PC-9 (cell line): ENCODE data around the gene DNAJB6. TPM values are rescaled to one million over a fixed set of nuclear protein-coding genes. Genes with fewer than 3 reads are reported as not detected.

Source experiments
- BruUV-seq: library from RNA; stranded (reverse); fragments of 400-500 nt; replicated peaks from 2 replicates; lab custom pipeline; 2021; lab: Mats Ljungman, UMichigan
- CTCF ChIA-PET: fragments of 300-600 bp; sonication (Branson Sonifier 250); formaldehyde crosslinking; loops from one replicate; lab custom pipeline; 2022; ENCODE audit warnings: antibody characterized with exemption; lab: Charles Lee
- POLR2A ChIA-PET: fragments of 300-600 bp; sonication (Branson Sonifier 250); formaldehyde crosslinking; loops from one replicate; lab custom pipeline; 2022; ENCODE audit warnings: antibody characterized with exemption; ENCODE audit not compliant: unreplicated experiment; lab: Charles Lee
- DNase-seq, 2 experiments: peaks; one replicate each; pipeline versions ENCODE4 v3.0.0 to v3.0.0-alpha.2; 2015 to 2022; ENCODE audit warnings: mixed read lengths in 1 of 2
- H2AFZ ChIP-seq: fragments of 200-600 bp; sonication (generic); 2 replicates; pipeline ENCODE4 v1.8.1; 2017; ENCODE audit warnings: antibody characterized with exemption
- H3F3A ChIP-seq: fragments of 200-600 bp; sonication (generic); 2 replicates; pipeline ENCODE4 v1.8.1; 2017; ENCODE audit warnings: antibody characterized with exemption, mild to moderate bottlenecking, low read depth; ENCODE audit not compliant: insufficient read depth
- H3K27ac ChIP-seq: fragments of 200-600 bp; sonication (generic); 2 replicates; pipeline ENCODE4 v1.6.1; 2016; ENCODE audit warnings: mixed run types
- H3K27me3 ChIP-seq: fragments of 200-600 bp; sonication (generic); 2 replicates; pipeline ENCODE4 v1.6.1; 2016; ENCODE audit warnings: low read depth, mixed run types; ENCODE audit not compliant: insufficient read depth
- H3K36me3 ChIP-seq: fragments of 200-600 bp; sonication (generic); 2 replicates; pipeline ENCODE4 v1.6.1; 2016; ENCODE audit warnings: low read depth, mixed run types
- H3K4me1 ChIP-seq: fragments of 200-600 bp; sonication (generic); replicated peaks from 2 replicates; pipeline ENCODE4 v1.6.1; 2016; ENCODE audit warnings: mixed run types; ENCODE audit not compliant: insufficient read depth
- H3K4me2 ChIP-seq: fragments of 200-600 bp; sonication (generic); 2 replicates; pipeline ENCODE4 v1.6.1; 2017; ENCODE audit warnings: mixed run types
- H3K4me3 ChIP-seq: fragments of 200-600 bp; sonication (generic); 2 replicates; pipeline ENCODE4 v1.6.1; 2016; ENCODE audit warnings: mixed run types
- H3K79me2 ChIP-seq: fragments of 200-600 bp; sonication (generic); 2 replicates; pipeline ENCODE4 v1.6.1; 2017; ENCODE audit warnings: low read depth, mixed run types
- H3K9me2 ChIP-seq: fragments of 200-600 bp; sonication (generic); 2 replicates; pipeline ENCODE4 v1.8.1; 2017; ENCODE audit warnings: mild to moderate bottlenecking; ENCODE audit not compliant: insufficient read depth
- H3K9me3 ChIP-seq: fragments of 200-600 bp; sonication (generic); 2 replicates; pipeline ENCODE4 v1.8.1; 2016; ENCODE audit warnings: low read depth; ENCODE audit not compliant: insufficient read depth
- H4K20me1 ChIP-seq: fragments of 200-600 bp; sonication (generic); 2 replicates; pipeline ENCODE4 v1.8.1; 2017; ENCODE audit not compliant: insufficient read depth
- CTCF ChIP-seq: fragments of 200-600 bp; sonication (generic); conservative IDR thresholded peaks from 2 replicates; pipeline ENCODE4 v1.6.1; 2017; ENCODE audit warnings: mixed run types, antibody characterized with exemption, mild to moderate bottlenecking, moderate library complexity
- EZH2 ChIP-seq: fragments of 200-600 bp; sonication (generic); IDR thresholded peaks from 2 replicates; pipeline ENCODE4 v1.8.0; 2017; ENCODE audit warnings: antibody characterized with exemption, low read depth
- intact Hi-C: fragments of 100-400 bp; cut with micrococcal nuclease; formaldehyde crosslinking; loops from one replicate; pipeline ENCODE4 v1.10.0; 2022; ENCODE audit not compliant: unreplicated experiment
- total RNA-seq: library from RNA; stranded (reverse); gene quantifications from 2 replicates; pipeline ENCODE4 v1.2.3, GENCODE V29; 2021

DNAJB6 gene
- total RNA-seq, 1 experiment from 2014 or later: 182 TPM

GRCh38 chr7:157405914-157406810, 69.4 kb downstream of the DNAJB6 start:
- H3K36me3 ChIP-seq: no peaks in the 10 kb centered on the region
- ChIA-PET CTCF (interaction anchor here (0.6 kb wide), 1 partner anchor 402 kb away, joined by 3 read pairs; no protein-coding TSS in a partner anchor), POLR2A (no interaction called here)
- no peak overlapping the region; the same call in 1 of the 2 replicates for H3K4me2 ChIP-seq
- peaks cover 10% of the 10 kb centered on the region for H3K4me1 ChIP-seq
- no peaks in the 10 kb centered on the region for H3K27me3 ChIP-seq
- H3K4me3 ChIP-seq: no peak overlapping the region
- H3K27ac ChIP-seq: no peak overlapping the region
- no peaks in the 10 kb centered on the region for H3K9me3 ChIP-seq
- no peak overlapping the region for H2AFZ ChIP-seq
- DNase-seq: no peak
- H3F3A ChIP-seq: peaks cover 39% of the 10 kb centered on the region; the same call in 1 of the 2 replicates
- TF ChIP-seq EZH2 (no peak), CTCF (no peak)
- peaks cover 68% of the 10 kb centered on the region for H4K20me1 ChIP-seq
- H3K79me2 ChIP-seq: peaks cover 23% of the 10 kb centered on the region
- no TSS peak for BruUV-seq
- intact Hi-C loops: no loop called here
- no peaks in the 10 kb centered on the region for H3K9me2 ChIP-seq

GRCh38 chr7:157406971-157407370, 70.2 kb downstream of the DNAJB6 start:
- no peak for DNase-seq
- H3K27me3 ChIP-seq: no peaks in the 10 kb centered on the region
- no peaks in the 10 kb centered on the region for H3K36me3 ChIP-seq
- peaks cover 33% of the 10 kb centered on the region; the same call in 1 of the 2 replicates for H3F3A ChIP-seq
- H2AFZ ChIP-seq: no peak overlapping the region
- peaks cover 66% of the 10 kb centered on the region for H4K20me1 ChIP-seq
- POLR2A ChIA-PET: no interaction called here
- H3K79me2 ChIP-seq: peaks cover 23% of the 10 kb centered on the region
- H3K9me2 ChIP-seq: no peaks in the 10 kb centered on the region
- CTCF ChIA-PET: no interaction called here
- no peaks in the 10 kb centered on the region for H3K9me3 ChIP-seq
- no peak overlapping the region for H3K4me2 ChIP-seq
- no peak overlapping the region for H3K4me3 ChIP-seq
- intact Hi-C loops: no loop called here
- no peak overlapping the region for H3K27ac ChIP-seq
- no TSS peak for BruUV-seq
- peaks cover 10% of the 10 kb centered on the region for H3K4me1 ChIP-seq
- TF ChIP-seq CTCF (no peak), EZH2 (no peak)

DNA sequence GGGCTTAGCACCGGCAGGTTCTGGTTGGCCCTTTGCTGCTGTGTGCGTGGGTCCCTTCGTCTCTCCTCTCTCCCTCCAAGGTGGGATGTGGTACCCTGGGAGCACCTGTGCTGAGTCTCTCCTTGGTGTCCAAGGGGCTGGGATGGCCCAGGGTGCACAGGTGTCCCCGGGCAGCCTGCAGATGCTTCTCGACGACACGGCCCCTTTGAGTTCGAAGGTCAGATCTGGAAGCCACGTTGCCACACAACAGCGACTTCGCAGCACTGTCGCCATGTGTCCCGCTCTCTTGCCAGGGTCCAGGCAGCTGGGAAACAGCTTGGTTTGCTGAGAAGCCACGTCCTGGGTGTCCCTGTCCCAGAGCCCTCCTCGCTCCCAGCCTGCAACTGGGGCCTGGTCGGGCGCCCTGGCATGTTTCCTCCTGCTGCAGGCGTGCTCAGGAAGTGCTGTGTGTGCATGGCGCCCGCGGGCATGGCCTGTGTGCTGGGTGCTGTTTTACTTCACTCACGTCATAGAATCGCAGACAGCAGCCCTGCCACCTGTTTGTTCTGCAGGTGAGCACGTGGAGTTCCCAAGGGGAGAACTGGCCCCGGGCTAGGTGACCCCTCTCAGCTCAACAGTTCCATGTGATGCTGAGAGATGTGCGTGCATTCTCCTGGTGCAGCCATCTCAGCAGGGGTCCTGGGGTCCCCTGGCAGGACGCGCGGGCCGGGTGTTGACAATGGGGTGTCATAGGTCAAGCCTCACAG, 70.9 kb downstream of the DNAJB6 start:
- Histone ChIP-seq H3K79me2 (peaks cover 23% of the 10 kb centered on the region), H4K20me1 (peaks cover 66% of the 10 kb centered on the region), H2AFZ (no peak overlapping the region), H3K4me1 (peaks cover 10% of the 10 kb centered on the region), H3K4me3 (no peak overlapping the region), H3K9me2 (no peaks in the 10 kb centered on the region), H3F3A (peaks cover 35% of the 10 kb centered on the region; the same call in 1 of the 2 replicates), H3K4me2 (no peak overlapping the region), H3K27ac (no peak overlapping the region), H3K27me3 (no peaks in the 10 kb centered on the region), H3K36me3 (no peaks in the 10 kb centered on the region), H3K9me3 (no peaks in the 10 kb centered on the region)
- CTCF ChIA-PET: no interaction called here
- no peak for DNase-seq
- BruUV-seq: no TSS peak
- intact Hi-C loops: no loop called here
- POLR2A ChIA-PET: no interaction called here
- TF ChIP-seq EZH2 (no peak), CTCF (no peak)
